NB4 (cell line): ENCODE data around the gene ACAA2.

Experiments
- DNase-seq: peaks from one replicate; pipeline ENCODE4 v3.0.0; 2010; ENCODE audit warnings: low read depth
- H3K4me3 ChIP-seq: one replicate; pipeline ENCODE4 v1.5.1; 2011; ENCODE audit warnings: mild to moderate bottlenecking, low read depth, low read length, moderate library complexity
- CTCF ChIP-seq: IDR thresholded peaks from one replicate; pipeline ENCODE4 v1.5.1; 2012; ENCODE audit warnings: low read depth, low read length
- MAX ChIP-seq: IDR thresholded peaks from 2 replicates; pipeline ENCODE4 v1.6.1; 2011; ENCODE audit warnings: low read depth, low read length
- MYC ChIP-seq: IDR thresholded peaks from 2 replicates; pipeline ENCODE4 v1.6.1; 2011; ENCODE audit warnings: low read depth, low read length
- POLR2A ChIP-seq: IDR thresholded peaks from 2 replicates; pipeline ENCODE4 v1.6.1; 2011; ENCODE audit warnings: mild to moderate bottlenecking; ENCODE audit not compliant: insufficient read length; ENCODE audit errors: extremely low read depth

ACAA2 gene

GRCh38 chr18:49755489-49755888 is 57.8 kb downstream of the ACAA2 start:
- H3K4me3 ChIP-seq = no peak overlapping the region
- no peak for DNase-seq
- TF ChIP-seq CTCF = no peak
- TF ChIP-seq MAX = no peak
- no peak for TF ChIP-seq POLR2A
- TF ChIP-seq MYC = no peak

GRCh38 chr18:49754866-49755265 is 58.5 kb downstream of the ACAA2 start:
- no peak for DNase-seq
- no peak for TF ChIP-seq POLR2A
- no peak for TF ChIP-seq MYC
- TF ChIP-seq MAX = no peak
- no peak for TF ChIP-seq CTCF
- H3K4me3 ChIP-seq = no peak overlapping the region

GRCh38 chr18:49753643-49754042 is 59.7 kb downstream of the ACAA2 start:
- DNase-seq = no peak
- H3K4me3 ChIP-seq = no peak overlapping the region
- TF ChIP-seq POLR2A = no peak
- no peak for TF ChIP-seq MYC
- no peak for TF ChIP-seq MAX
- no peak for TF ChIP-seq CTCF

GRCh38 chr18:49752095-49752457 is 61.3 kb downstream of the ACAA2 start:
- no peak for DNase-seq
- H3K4me3 ChIP-seq = no peak overlapping the region
- TF ChIP-seq CTCF (no peak), MYC (no peak), MAX (no peak), POLR2A (no peak)

- DNase-seq = no peak
- TF ChIP-seq POLR2A = no peak
- TF ChIP-seq CTCF = no peak
- no peak for TF ChIP-seq MYC
- no peak for TF ChIP-seq MAX
- H3K4me3 ChIP-seq = no peak overlapping the region
These were observed 61.8 kb downstream of the ACAA2 start for GRCh38 chr18:49751427-49752094.
